Neuron (in vitro differentiated cells): ENCODE data around the gene COLGALT1.
"Not testable (repeated sequence)": the region's sequence is repeated elsewhere in the genome, so short reads cannot be mapped to it uniquely, and the experiment has no call there.

Source experiments
- H2AFZ ChIP-seq: one replicate; pipeline ENCODE4 v1.6.1; 2013; ENCODE audit warnings: low read depth, mild to moderate bottlenecking, inconsistent platforms, low read length, moderate library complexity
- H3K27me3 ChIP-seq: one replicate; pipeline ENCODE4 v1.6.1; 2013; ENCODE audit warnings: low read length; ENCODE audit not compliant: insufficient read depth
- H3K36me3 ChIP-seq: one replicate; pipeline ENCODE4 v1.6.1; 2013; ENCODE audit warnings: low read length; ENCODE audit not compliant: insufficient read depth
- H3K4me1 ChIP-seq: one replicate; pipeline ENCODE4 v1.6.1; 2013; ENCODE audit warnings: low read length; ENCODE audit not compliant: insufficient read depth
- H3K4me3 ChIP-seq: 2 replicates; pipeline ENCODE4 v1.5.1; 2013; ENCODE audit warnings: mild to moderate bottlenecking, low read length, moderate library complexity
- H3K9me3 ChIP-seq: one replicate; pipeline ENCODE4 v1.6.1; 2013; ENCODE audit warnings: low read length

Gene COLGALT1

GRCh38 chr19:17555480-17555928 is at the start of gene COLGALT1:
TSS of gene COLGALT1 (plus strand) at chr19:17555649. CDS start at chr19:17555714, 65 bp downstream.
- peaks cover 21% of the 10 kb centered on the region for H3K36me3 ChIP-seq
- peak within 1 kb of the TSS; percentile 90 for H2AFZ ChIP-seq
- H3K4me1 ChIP-seq: peaks cover 10% of the 10 kb centered on the region
- no peaks in the 10 kb centered on the region for H3K27me3 ChIP-seq
- H3K9me3 ChIP-seq: no peaks in the 10 kb centered on the region
- H3K4me3 ChIP-seq: peak within 1 kb of the TSS; percentile 59

GRCh38 chr19:17506745-17507144 is 48.7 kb upstream of the COLGALT1 start:
- H3K36me3 ChIP-seq: no peaks in the 10 kb centered on the region
- H3K9me3 ChIP-seq: peaks cover 1% of the 10 kb centered on the region
- H3K4me1 ChIP-seq: peaks cover 3% of the 10 kb centered on the region
- no peak overlapping the region for H2AFZ ChIP-seq
- no peaks in the 10 kb centered on the region for H3K27me3 ChIP-seq
- no peak overlapping the region for H3K4me3 ChIP-seq

GRCh38 chr19:17508558-17508933 is 46.9 kb upstream of the COLGALT1 start:
- H3K9me3 ChIP-seq, H3K4me3 ChIP-seq, H2AFZ ChIP-seq, H3K27me3 ChIP-seq, H3K36me3 ChIP-seq: not testable (repeated sequence)
- H3K4me1 ChIP-seq: peaks cover 11% of the 10 kb centered on the region

- Histone ChIP-seq H3K27me3 (no peaks in the 10 kb centered on the region), H2AFZ (no peak overlapping the region), H3K4me3 (peak overlapping the region; percentile 69), H3K36me3 (no peaks in the 10 kb centered on the region), H3K4me1 (peaks cover 11% of the 10 kb centered on the region), H3K9me3 (peaks cover 1% of the 10 kb centered on the region)
These were observed 45.0 kb upstream of the COLGALT1 start for GRCh38 chr19:17510220-17510993.

- peaks cover 11% of the 10 kb centered on the region for H3K4me1 ChIP-seq
- peak overlapping the region; percentile 51 for H2AFZ ChIP-seq
- peaks cover 5% of the 10 kb centered on the region for H3K36me3 ChIP-seq
- peaks cover 7% of the 10 kb centered on the region for H3K9me3 ChIP-seq
- H3K27me3 ChIP-seq: no peaks in the 10 kb centered on the region
- peak overlapping the region; percentile 69 for H3K4me3 ChIP-seq
These were observed 43.5 kb upstream of the COLGALT1 start for GRCh38 chr19:17511724-17512573.

GRCh38 chr19:17512574-17512939 is 42.9 kb upstream of the COLGALT1 start:
- Histone ChIP-seq H3K27me3 (no peaks in the 10 kb centered on the region), H3K4me3 (peak overlapping the region; percentile 69), H3K4me1 (peaks cover 11% of the 10 kb centered on the region), H2AFZ (peak overlapping the region; percentile 51), H3K36me3 (peaks cover 10% of the 10 kb centered on the region), H3K9me3 (peaks cover 13% of the 10 kb centered on the region)

GRCh38 chr19:17515408-17516149 is 39.9 kb upstream of the COLGALT1 start:
- H3K9me3 ChIP-seq: peaks cover 19% of the 10 kb centered on the region
- no peak overlapping the region for H3K4me3 ChIP-seq
- H2AFZ ChIP-seq: no peak overlapping the region
- peaks cover 24% of the 10 kb centered on the region for H3K36me3 ChIP-seq
- peaks cover 10% of the 10 kb centered on the region for H3K4me1 ChIP-seq
- H3K27me3 ChIP-seq: no peaks in the 10 kb centered on the region

GRCh38 chr19:17517898-17518297 is 37.6 kb upstream of the COLGALT1 start:
- Histone ChIP-seq H3K4me3 (no peak overlapping the region), H3K27me3 (no peaks in the 10 kb centered on the region), H3K36me3 (peaks cover 24% of the 10 kb centered on the region), H3K9me3 (peaks cover 19% of the 10 kb centered on the region), H2AFZ (no peak overlapping the region), H3K4me1 (no peaks in the 10 kb centered on the region)

GRCh38 chr19:17518654-17519053 is 36.8 kb upstream of the COLGALT1 start:
- H2AFZ ChIP-seq, H3K27me3 ChIP-seq, H3K4me3 ChIP-seq, H3K4me1 ChIP-seq: not testable (repeated sequence)
- Histone ChIP-seq H3K9me3 (peaks cover 19% of the 10 kb centered on the region), H3K36me3 (peaks cover 24% of the 10 kb centered on the region)

GRCh38 chr19:17519967-17520366 is 35.5 kb upstream of the COLGALT1 start:
- Histone ChIP-seq H3K36me3 (peaks cover 24% of the 10 kb centered on the region), H3K4me1 (no peaks in the 10 kb centered on the region), H3K27me3 (no peaks in the 10 kb centered on the region), H2AFZ (no peak overlapping the region), H3K4me3 (no peak overlapping the region), H3K9me3 (peaks cover 21% of the 10 kb centered on the region)

- no peak overlapping the region for H3K4me3 ChIP-seq
- H3K9me3 ChIP-seq: peaks cover 19% of the 10 kb centered on the region
- H3K27me3 ChIP-seq: no peaks in the 10 kb centered on the region
- no peaks in the 10 kb centered on the region for H3K4me1 ChIP-seq
- peaks cover 24% of the 10 kb centered on the region for H3K36me3 ChIP-seq
- no peak overlapping the region for H2AFZ ChIP-seq
These were observed 34.6 kb upstream of the COLGALT1 start for GRCh38 chr19:17520865-17521264.

- no peak overlapping the region for H2AFZ ChIP-seq
- no peaks in the 10 kb centered on the region for H3K4me1 ChIP-seq
- H3K36me3 ChIP-seq: peaks cover 11% of the 10 kb centered on the region
- peaks cover 4% of the 10 kb centered on the region for H3K9me3 ChIP-seq
- H3K27me3 ChIP-seq: no peaks in the 10 kb centered on the region
- H3K4me3 ChIP-seq: no peak overlapping the region
These were observed 32.2 kb upstream of the COLGALT1 start for GRCh38 chr19:17522988-17523872.
